HG03558 (cell line): Measurements from ENCODE around the gene SPPL3.
A peak's percentile ranks its signal among the peaks of the same experiment; 100 is the strongest.
"Not testable (repeated sequence)": the region's sequence is repeated elsewhere in the genome, so short reads cannot be mapped to it uniquely, and the experiment has no call there.

Experiments used
- ATAC-seq: cut with Tn5 transposase; IDR thresholded peaks from one replicate; pipeline ENCODE4 v1.9.1; 2021; ENCODE audit warnings: moderate number of reproducible peaks; ENCODE audit not compliant: unreplicated experiment; ENCODE audit errors: extremely low read depth

SPPL3 gene

GRCh38 chr12:120921637-120922036, 17.5 kb upstream of the SPPL3 start:
- no peak for ATAC-seq

- ATAC-seq, result no peak
Measured at GRCh38 chr12:120920178-120920577, 16.0 kb upstream of the SPPL3 start.

GRCh38 chr12:120917748-120918147, 13.6 kb upstream of the SPPL3 start:
- no peak for ATAC-seq

- no peak for ATAC-seq
Measured at GRCh38 chr12:120916561-120916960, 12.4 kb upstream of the SPPL3 start.

GRCh38 chr12:120914794-120915193, 10.6 kb upstream of the SPPL3 start:
- ATAC-seq, result no peak

GRCh38 chr12:120909633-120910298, 5.6 kb upstream of the SPPL3 start:
- ATAC-seq, result no peak

- no peak for ATAC-seq
Measured at GRCh38 chr12:120905856-120906384, 1.8 kb upstream of the SPPL3 start.

- peak; percentile 21 for ATAC-seq
Measured at GRCh38 chr12:120903412-120904196, 554 bp downstream of the SPPL3 start.

- ATAC-seq, result no peak
Measured at GRCh38 chr12:120902846-120903411, 1.2 kb downstream of the SPPL3 start.

- ATAC-seq, result no peak
Measured at GRCh38 chr12:120901818-120902217, 2.3 kb downstream of the SPPL3 start.

- ATAC-seq, result not testable (repeated sequence)
Measured at GRCh38 chr12:120901101-120901500, 3.1 kb downstream of the SPPL3 start.

GRCh38 chr12:120895532-120895931, 8.6 kb downstream of the SPPL3 start:
- no peak for ATAC-seq

GRCh38 chr12:120892265-120892664, 11.9 kb downstream of the SPPL3 start:
- no peak for ATAC-seq

GRCh38 chr12:120890963-120891362, 13.2 kb downstream of the SPPL3 start:
- ATAC-seq, result no peak

GRCh38 chr12:120887253-120888043, 16.7 kb downstream of the SPPL3 start:
- no peak for ATAC-seq

- peak; percentile 64 for ATAC-seq
Measured at GRCh38 chr12:120886199-120887018, 17.7 kb downstream of the SPPL3 start.

GRCh38 chr12:120885521-120885920, 18.6 kb downstream of the SPPL3 start:
- ATAC-seq, result no peak

- no peak for ATAC-seq
Measured at GRCh38 chr12:120884644-120885043, 19.5 kb downstream of the SPPL3 start.

- no peak for ATAC-seq
Measured at GRCh38 chr12:120882055-120882555, 22.1 kb downstream of the SPPL3 start.
